Measurements from ENCODE around the gene MTCH1.
A peak's percentile ranks its signal among the peaks of the same experiment; 100 is the strongest.

The MTCH1 gene

GRCh38 chr6:37018198-37019064, 32.4 kb upstream of the MTCH1 start:
- Histone ChIP-seq H3K4me1 (ENCODE audit: insufficient read depth, low read length, severe bottlenecking) (peaks cover 12% of the 10 kb centered on the region), H3K9ac (ENCODE audit: low read length) (peak overlapping the region; percentile 2; the same call in 1 of the 2 replicates), H3K36me3 (ENCODE audit: insufficient read depth, low read length) (no peaks in the 10 kb centered on the region), H3F3A (ENCODE audit: insufficient read depth, low read length) (no peaks in the 10 kb centered on the region), H3K27me3 (ENCODE audit: insufficient read depth, low read length) (no peaks in the 10 kb centered on the region), H3K4me3 (ENCODE audit: low read depth, low read length, poor library complexity, severe bottlenecking) (no peak overlapping the region), H3K9me3 (ENCODE audit: low read length) (no peaks in the 10 kb centered on the region), H2AFZ (ENCODE audit: low read length) (no peak overlapping the region), H4K20me1 (ENCODE audit: insufficient read depth, low read length) (no peaks in the 10 kb centered on the region), H3K9me2 (ENCODE audit: low read depth, low read length) (no peaks in the 10 kb centered on the region), H3K4me2 (ENCODE audit: low read length) (peak overlapping the region; percentile 5; the same call in 1 of the 2 replicates), H3K79me2 (ENCODE audit: insufficient read depth, low read length) (no peaks in the 10 kb centered on the region), H3K27ac (ENCODE audit: low read depth, low read length, poor library complexity, severe bottlenecking) (no peak overlapping the region)
- TF ChIP-seq CTCF (IDR thresholded peaks at IDR 0.05; ENCODE audit: low read length) (peak; percentile 83), EZH2 (IDR thresholded peaks at IDR 0.05; ENCODE audit: borderline replicate concordance, low read length) (no peak)

- H3K79me2 ChIP-seq (ENCODE audit: insufficient read depth, low read length) = no peaks in the 10 kb centered on the region
- H3K27ac ChIP-seq (ENCODE audit: low read depth, low read length, poor library complexity, severe bottlenecking) = no peak overlapping the region
- no peaks in the 10 kb centered on the region for H3K36me3 ChIP-seq (ENCODE audit: insufficient read depth, low read length)
- no peaks in the 10 kb centered on the region for H3F3A ChIP-seq (ENCODE audit: insufficient read depth, low read length)
- no peaks in the 10 kb centered on the region for H3K9me3 ChIP-seq (ENCODE audit: low read length)
- peak overlapping the region; percentile 5; the same call in 1 of the 2 replicates for H3K4me2 ChIP-seq (ENCODE audit: low read length)
- no peak overlapping the region for H2AFZ ChIP-seq (ENCODE audit: low read length)
- H3K4me1 ChIP-seq (ENCODE audit: insufficient read depth, low read length, severe bottlenecking) = peaks cover 12% of the 10 kb centered on the region
- no peak overlapping the region for H3K4me3 ChIP-seq (ENCODE audit: low read depth, low read length, poor library complexity, severe bottlenecking)
- H3K27me3 ChIP-seq (ENCODE audit: insufficient read depth, low read length) = no peaks in the 10 kb centered on the region
- no peaks in the 10 kb centered on the region for H3K9me2 ChIP-seq (ENCODE audit: low read depth, low read length)
- no peak for TF ChIP-seq EZH2 (IDR thresholded peaks at IDR 0.05; ENCODE audit: borderline replicate concordance, low read length)
- TF ChIP-seq CTCF (IDR thresholded peaks at IDR 0.05; ENCODE audit: low read length) = no peak
- peak overlapping the region; percentile 2; the same call in 1 of the 2 replicates for H3K9ac ChIP-seq (ENCODE audit: low read length)
- no peaks in the 10 kb centered on the region for H4K20me1 ChIP-seq (ENCODE audit: insufficient read depth, low read length)
Observed at GRCh38 chr6:37017606-37018197, 31.7 kb upstream of the MTCH1 start.

- H3K79me2 ChIP-seq (ENCODE audit: insufficient read depth, low read length) = no peaks in the 10 kb centered on the region
- H3K9me2 ChIP-seq (ENCODE audit: low read depth, low read length) = no peaks in the 10 kb centered on the region
- no peak for TF ChIP-seq EZH2 (IDR thresholded peaks at IDR 0.05; ENCODE audit: borderline replicate concordance, low read length)
- TF ChIP-seq CTCF (IDR thresholded peaks at IDR 0.05; ENCODE audit: low read length) = no peak
- H3F3A ChIP-seq (ENCODE audit: insufficient read depth, low read length) = no peaks in the 10 kb centered on the region
- no peak overlapping the region for H3K9ac ChIP-seq (ENCODE audit: low read length)
- H4K20me1 ChIP-seq (ENCODE audit: insufficient read depth, low read length) = no peaks in the 10 kb centered on the region
- no peak overlapping the region for H3K4me2 ChIP-seq (ENCODE audit: low read length)
- no peak overlapping the region for H2AFZ ChIP-seq (ENCODE audit: low read length)
- no peak overlapping the region for H3K4me3 ChIP-seq (ENCODE audit: low read depth, low read length, poor library complexity, severe bottlenecking)
- no peak overlapping the region for H3K27ac ChIP-seq (ENCODE audit: low read depth, low read length, poor library complexity, severe bottlenecking)
- H3K9me3 ChIP-seq (ENCODE audit: low read length) = no peaks in the 10 kb centered on the region
- H3K4me1 ChIP-seq (ENCODE audit: insufficient read depth, low read length, severe bottlenecking) = peaks cover 11% of the 10 kb centered on the region
- no peaks in the 10 kb centered on the region for H3K27me3 ChIP-seq (ENCODE audit: insufficient read depth, low read length)
- no peaks in the 10 kb centered on the region for H3K36me3 ChIP-seq (ENCODE audit: insufficient read depth, low read length)
Observed at GRCh38 chr6:37016995-37017394, 31.0 kb upstream of the MTCH1 start.

Measured in OCI-LY1 (cell line).